ENCODE measurements around the gene TTYH2.
"Not testable (repeated sequence)": the region's sequence is repeated elsewhere in the genome, so short reads cannot be mapped to it uniquely, and the experiment has no call there.

GRCh38 chr17:74279617-74280016 is 66.2 kb downstream of the TTYH2 start:
- TF ChIP-seq, protein P1, sequence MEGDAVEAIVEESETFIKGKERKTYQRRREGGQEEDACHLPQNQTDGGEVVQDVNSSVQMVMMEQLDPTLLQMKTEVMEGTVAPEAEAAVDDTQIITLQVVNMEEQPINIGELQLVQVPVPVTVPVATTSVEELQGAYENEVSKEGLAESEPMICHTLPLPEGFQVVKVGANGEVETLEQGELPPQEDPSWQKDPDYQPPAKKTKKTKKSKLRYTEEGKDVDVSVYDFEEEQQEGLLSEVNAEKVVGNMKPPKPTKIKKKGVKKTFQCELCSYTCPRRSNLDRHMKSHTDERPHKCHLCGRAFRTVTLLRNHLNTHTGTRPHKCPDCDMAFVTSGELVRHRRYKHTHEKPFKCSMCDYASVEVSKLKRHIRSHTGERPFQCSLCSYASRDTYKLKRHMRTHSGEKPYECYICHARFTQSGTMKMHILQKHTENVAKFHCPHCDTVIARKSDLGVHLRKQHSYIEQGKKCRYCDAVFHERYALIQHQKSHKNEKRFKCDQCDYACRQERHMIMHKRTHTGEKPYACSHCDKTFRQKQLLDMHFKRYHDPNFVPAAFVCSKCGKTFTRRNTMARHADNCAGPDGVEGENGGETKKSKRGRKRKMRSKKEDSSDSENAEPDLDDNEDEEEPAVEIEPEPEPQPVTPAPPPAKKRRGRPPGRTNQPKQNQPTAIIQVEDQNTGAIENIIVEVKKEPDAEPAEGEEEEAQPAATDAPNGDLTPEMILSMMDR (IDR thresholded peaks at IDR 0.05) = not testable (repeated sequence)
- not testable (repeated sequence) for TF ChIP-seq POLR2A (IDR thresholded peaks at IDR 0.05)
